GM18505 (cell line): ENCODE data around the gene EME1.

Experiments
- ATAC-seq: cut with Tn5 transposase; IDR thresholded peaks from one replicate; pipeline ENCODE4 v1.9.1; 2021; ENCODE audit not compliant: unreplicated experiment
- POLR2A ChIP-seq: IDR thresholded peaks from 4 replicates; pipeline ENCODE4 v1.6.1; 2011; ENCODE audit warnings: borderline replicate concordance; ENCODE audit not compliant: insufficient read depth, insufficient read length; ENCODE audit errors: extremely low read depth

Gene EME1

DNA sequence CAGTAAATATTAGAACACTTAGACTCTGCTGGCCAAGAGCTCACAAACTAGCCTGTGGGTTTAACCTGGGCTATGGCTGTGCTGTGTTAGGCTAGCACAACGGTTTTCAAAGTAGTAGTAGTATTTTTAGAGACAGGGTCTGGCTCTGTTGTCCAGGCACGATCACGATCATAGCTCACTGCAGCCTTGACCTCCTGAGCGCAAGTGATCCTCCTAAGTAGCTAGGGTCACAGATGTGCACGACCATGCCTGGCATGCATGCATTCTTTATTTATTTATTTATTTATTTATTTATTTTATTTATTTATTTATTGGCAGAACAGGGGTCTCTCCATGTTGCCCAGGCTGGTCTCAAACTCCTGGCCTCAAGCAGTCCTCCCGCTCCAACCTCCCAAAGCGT lies 10.4 kb upstream of the EME1 start:
- TF ChIP-seq POLR2A, result no peak
- ATAC-seq, result no peak

DNA sequence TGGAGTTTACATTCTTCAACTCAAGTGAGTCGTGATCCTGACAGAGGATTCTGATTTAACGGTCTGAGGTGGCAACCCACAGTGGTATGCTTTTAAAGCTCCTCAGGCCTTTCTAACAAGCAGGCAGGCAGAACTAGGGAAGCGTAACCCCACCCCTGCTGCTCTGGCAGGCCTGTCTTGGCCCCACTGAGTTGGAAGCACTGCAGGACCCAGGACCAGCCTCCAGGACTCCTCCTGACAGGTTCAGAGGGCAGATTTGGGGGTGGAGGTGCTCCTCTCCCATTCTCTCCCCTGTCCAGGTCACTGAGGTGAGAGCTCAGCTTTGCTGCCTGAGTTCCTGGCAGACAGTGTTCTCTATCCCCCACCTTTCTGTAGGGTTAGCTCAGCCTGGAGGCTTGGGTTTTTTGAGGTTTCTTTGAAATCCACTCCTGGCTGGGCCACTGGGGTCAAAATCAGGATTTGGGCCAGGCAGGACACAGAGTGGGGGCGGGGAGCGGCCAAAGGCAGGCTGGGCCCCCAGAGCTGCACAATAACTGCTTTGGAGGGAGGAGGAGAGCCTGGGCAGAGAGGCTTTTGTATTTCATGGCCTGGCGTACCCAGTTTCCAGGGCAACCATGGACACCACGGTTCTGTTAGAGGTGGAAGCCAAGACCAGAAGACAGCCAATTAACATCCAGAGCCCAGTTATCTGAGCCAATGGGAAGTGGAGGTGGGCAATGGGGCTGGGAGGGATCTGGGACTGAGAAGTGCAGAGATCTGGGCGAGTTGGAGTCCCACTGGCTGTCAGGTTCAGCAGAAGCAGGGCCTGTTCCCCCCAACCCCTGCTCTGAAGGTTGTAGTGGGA lies 9.6 kb upstream of the EME1 start:
- ATAC-seq, result no peak
- peak; percentile 24 for TF ChIP-seq POLR2A

DNA sequence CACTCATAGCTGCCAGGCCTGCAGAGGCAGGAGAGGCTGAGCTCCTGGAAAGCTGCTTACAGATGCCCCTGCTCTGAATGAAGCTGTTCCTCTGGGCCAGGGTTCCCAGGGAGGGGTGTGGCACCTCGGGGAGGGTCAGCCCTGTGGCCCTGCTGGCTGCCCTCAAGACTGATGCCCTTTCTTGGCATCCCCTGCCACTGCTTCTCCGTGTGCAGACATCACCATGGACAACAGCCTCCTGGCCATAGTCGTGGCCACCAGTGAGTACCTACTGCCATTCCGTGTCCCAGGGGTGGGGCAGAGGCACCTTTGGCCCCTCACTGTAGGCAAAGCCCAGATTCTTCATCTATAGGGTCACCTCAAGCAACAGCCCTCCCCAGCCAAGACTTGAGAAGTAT lies 9.0 kb upstream of the EME1 start:
- ATAC-seq, result no peak
- TF ChIP-seq POLR2A, result no peak

DNA sequence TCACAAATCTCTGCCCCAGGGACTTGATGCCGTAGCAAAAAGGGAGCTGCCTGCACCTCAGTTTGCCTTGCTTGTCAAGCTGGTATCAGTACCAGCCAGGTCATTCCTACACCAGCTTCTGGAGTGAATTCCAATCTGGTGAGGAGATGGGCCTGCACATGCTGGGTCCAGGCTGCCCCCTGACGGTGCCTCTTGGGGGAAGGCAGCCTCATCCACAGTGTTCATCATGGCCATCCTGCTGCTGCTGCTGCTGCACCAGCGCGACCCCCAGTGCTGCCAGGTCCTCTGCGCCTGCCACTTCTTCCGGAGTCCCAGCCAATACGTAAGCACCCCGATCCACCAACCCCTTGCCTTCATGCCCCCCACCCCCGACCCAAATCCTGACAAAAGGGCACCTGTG lies 8.3 kb upstream of the EME1 start:
- ATAC-seq, result no peak
- TF ChIP-seq POLR2A, result no peak

DNA sequence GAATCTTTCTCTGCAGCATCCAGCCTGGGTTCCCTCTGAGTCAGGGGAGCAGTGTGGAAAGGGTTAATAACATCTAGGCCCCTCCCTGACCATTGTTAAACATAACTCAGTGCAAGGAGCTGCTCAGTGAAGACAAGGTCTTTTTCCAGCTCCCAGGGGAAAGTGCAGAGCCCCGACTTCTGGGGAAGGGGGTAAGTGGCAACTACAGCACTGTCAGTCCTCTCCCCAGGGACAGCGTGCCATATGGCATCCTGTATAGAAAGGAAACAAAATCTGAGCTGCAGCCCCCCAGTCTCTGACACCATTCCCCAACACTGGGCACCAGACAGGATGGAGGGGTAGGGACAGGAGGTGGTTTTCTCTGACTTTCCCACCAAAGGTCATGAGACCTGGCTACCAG lies 7.9 kb upstream of the EME1 start:
- ATAC-seq, result no peak
- no peak for TF ChIP-seq POLR2A

DNA sequence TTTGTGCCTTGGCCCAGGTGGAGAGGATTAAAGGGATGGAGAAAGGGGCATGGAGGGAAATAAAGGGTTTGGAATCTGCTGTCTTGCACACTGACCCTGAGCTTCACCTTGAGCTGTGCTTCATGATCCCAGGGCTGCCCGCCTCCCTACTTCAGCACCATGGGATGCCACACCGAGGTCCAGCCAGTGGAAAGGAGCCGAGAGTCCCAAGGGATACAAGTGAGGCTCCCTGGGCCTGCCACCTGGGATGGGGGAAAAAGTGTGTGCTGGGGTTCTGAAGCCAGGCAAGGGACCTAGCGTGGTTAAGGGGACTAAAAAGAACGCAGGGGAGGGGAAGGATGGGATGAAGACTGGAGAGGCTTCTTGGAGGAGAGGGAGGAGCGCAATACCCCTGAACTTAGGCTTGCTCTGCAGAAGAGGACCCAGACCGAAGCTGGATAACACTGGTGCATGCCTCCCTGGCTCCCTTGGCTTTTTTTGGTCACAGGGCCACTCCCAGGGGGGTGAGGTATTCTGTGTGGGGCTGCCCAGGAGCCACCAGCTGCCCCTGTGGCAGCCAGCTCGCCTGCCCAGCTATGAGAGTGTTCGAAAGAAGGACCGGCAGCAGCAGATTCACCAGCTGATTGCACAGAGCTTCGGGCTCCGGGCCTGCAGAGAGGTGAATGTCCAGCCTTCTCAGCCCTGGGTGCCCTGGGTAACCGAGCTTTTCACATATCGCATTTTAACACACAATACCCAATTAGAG lies 7.2 kb upstream of the EME1 start:
- ATAC-seq, result no peak
- TF ChIP-seq POLR2A, result no peak

DNA sequence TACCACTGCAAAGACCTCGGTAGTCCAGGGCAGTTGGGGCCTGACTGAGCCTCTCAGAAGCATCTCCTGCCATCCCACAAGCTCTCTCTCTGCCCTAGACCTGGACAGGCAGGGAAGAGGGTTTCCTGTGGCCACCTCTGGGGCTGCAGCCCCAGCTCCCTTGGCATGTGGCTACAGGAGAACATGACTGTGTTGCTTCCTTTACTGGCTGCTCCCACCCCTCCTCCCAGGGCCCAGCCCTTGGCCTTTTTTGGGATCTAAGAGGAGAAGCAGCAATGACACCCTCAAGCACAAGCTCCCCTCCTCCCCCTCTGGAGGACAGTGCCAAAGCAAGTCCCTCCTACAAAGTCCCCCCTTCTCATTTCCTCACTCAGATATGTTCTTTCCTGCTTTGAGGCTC lies 5.6 kb upstream of the EME1 start:
- TF ChIP-seq POLR2A, result no peak
- ATAC-seq, result no peak

DNA sequence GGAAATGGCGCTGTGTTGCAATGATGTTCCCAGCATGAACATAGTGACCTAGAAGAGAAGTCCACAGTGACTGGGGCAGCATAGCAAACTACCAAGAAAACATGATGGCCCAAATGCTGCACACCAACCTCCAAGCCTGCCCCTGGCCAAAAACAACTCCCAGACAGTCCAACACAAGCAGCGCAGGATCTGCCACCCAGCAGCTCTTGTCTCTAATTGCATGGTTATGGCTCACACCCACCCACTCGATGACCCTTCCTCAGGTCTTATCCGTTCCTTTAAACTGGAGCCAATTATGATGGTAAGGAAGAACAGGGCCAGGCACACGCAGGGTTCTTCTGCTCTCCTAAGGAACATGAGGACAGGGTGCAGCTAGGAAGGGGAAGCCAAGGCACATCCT lies 3.0 kb upstream of the EME1 start:
- no peak for ATAC-seq

DNA sequence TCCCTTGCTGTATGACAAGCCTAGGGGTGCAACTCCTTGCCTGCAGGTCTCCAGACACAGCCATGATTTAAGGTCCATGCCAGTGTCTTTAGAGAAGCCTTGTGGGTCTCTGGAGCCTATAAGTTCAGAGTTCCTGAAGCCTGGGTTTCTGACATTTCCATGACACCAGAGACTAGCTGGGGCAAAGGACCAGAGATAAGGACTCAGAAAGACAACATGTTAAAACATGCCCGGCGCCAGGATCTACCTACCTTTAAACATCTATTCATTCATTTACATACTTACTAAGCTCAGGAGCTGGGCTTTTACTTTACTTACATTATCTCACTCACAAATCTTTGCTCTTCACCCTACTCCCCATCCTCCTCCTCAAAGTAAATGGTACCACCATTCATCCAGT lies 1.5 kb upstream of the EME1 start:
- TF ChIP-seq POLR2A, result no peak
- no peak for ATAC-seq

More for the DNA sequence above, 3.0 kb upstream of the EME1 start:
- TF ChIP-seq POLR2A, result no peak

DNA sequence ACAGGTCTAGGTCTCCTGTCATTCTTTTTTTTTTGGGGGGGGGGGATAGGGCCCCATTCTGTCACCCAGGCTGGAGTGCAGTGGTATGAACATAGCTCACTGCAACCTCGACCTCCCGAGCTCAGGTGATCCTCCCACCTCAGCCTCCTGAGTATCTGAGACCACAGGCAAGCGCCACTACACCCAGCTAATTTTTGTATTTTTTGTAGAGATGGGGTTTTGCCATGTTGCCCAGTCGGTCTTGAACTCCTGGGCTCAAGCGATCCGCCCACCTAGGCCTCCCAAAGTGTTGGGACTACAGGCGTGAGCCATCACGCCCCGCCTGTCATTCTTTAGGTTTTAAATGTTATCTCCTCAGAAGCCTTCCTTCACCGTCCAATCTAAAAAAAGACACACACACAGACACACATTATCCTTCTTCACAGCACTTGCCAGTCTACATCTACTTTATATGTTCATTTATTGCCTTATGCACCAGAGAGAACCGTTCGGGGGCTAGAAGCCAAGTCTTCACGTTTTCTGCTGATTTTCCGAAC lies 739 bp upstream of the EME1 start:
- ATAC-seq, result no peak
- TF ChIP-seq POLR2A, result no peak

DNA sequence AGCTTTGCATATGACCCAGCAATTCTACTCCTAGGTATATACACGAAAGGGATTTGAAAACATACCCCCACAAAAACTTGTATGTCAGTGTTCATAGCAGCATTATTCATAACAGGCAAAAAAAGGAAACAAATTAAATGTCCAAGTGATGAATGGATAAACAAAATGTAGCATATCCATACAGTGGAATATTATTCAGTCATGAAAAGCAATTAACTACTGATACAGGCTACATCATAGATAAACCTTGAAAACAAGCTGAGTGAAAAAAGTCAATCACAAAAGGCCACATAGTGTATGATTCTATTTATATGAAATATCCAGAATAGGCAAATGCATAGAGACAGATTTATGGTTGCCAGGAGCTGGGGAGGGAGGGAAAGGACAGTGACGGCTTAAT lies 676 bp downstream of the EME1 start:
- TF ChIP-seq POLR2A, result no peak
- ATAC-seq, result no peak

DNA sequence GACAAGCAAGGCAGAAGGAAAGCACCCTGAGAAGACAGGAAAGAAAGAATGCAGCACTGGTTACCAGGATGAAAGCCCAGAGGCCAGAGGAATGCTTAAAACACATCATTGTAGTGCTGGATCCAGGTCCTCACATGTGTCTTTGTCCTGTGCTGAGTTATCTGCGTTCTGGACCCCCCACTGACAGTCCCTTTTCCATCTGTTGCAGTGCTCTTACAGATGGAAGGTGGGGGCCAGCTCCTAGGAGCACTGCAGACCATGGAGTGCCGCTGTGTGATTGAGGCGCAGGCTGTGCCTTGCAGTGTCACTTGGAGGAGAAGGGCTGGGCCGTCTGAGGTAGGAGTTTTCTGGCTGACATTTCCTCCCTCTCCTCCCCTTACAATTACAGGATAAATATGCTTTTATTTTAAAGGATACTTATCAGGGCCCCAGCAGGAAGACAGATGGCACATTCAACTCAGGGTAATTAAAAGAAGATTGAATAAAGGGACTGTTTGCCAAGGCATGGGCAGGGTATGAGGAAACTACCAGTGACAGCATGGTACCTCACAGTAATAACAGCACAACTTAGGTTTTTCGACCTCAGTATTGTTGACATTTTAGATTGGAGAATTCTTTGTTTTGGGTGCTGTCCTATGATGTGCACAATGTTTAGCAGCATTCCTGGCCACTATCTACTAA lies 3.0 kb downstream of the EME1 start:
- TF ChIP-seq POLR2A, result no peak
- ATAC-seq, result no peak

DNA sequence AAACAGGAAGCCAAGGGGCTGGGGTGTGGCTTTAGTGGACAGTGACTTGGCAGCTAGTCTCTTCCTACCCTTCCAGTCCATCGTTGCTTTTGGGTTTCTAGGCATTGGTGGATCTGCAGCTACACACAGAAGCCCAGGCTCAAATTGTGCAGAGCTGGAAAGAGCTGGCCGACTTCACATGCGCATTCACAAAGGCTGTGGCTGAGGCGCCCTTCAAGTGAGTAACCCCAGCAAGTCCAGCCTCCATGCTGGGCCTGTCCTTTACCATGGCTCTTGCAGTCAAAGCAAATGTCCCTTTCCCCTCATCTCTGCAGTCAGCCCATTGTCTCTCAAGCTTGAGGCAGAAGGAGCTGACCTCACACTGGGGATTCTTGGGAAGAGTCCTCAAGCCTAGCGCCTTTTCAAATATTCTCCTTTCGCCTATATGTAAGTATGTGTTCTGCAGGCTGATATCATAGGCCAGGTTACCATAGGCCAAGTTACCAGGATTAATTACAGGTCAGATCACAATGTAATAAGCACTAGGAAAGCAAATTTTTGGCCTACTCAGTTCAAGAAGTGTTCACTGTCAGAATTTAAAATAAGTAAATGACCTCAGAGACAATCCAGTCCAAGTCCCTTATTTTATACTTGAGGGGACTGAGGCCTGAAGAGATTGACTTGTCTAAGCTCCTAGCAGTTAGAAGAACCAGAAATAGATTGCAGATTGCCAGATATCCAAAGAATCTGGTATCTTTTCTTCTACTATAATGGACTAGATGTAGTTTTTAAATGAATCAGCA lies 6.5 kb downstream of the EME1 start:
- ATAC-seq, result no peak
- peak; percentile 18 for TF ChIP-seq POLR2A
